ENCODE results near the gene TLL2.

The TLL2 gene

GRCh38 chr10:96337106-96337505 is 176.6 kb downstream of the TLL2 start:
- H3F3A ChIP-seq (ENCODE audit: low read depth): no peaks in the 10 kb centered on the region
- H3K79me2 ChIP-seq (ENCODE audit: insufficient read depth, low read length): no peaks in the 10 kb centered on the region
- H3K9ac ChIP-seq (ENCODE audit: low read depth, low read length, poor library complexity, severe bottlenecking): no peak overlapping the region
- H3K36me3 ChIP-seq (ENCODE audit: insufficient read depth, low read length): no peaks in the 10 kb centered on the region
- H3K4me1 ChIP-seq (ENCODE audit: insufficient read depth, low read length, poor library complexity, severe bottlenecking): peaks cover 7% of the 10 kb centered on the region
- no peaks in the 10 kb centered on the region for H3K9me3 ChIP-seq (ENCODE audit: insufficient read depth, low read depth, low read length)
- no peaks in the 10 kb centered on the region for H3K9me2 ChIP-seq (replicated peaks; ENCODE audit: low read depth, low read length)
- no peak overlapping the region for H3K4me2 ChIP-seq (ENCODE audit: low read depth, low read length, poor library complexity, severe bottlenecking)
- H3K4me3 ChIP-seq (ENCODE audit: low read length, poor library complexity, severe bottlenecking): no peak overlapping the region
- no peaks in the 10 kb centered on the region for H4K20me1 ChIP-seq (ENCODE audit: insufficient read depth, low read length, poor library complexity, severe bottlenecking)
- no peaks in the 10 kb centered on the region for H3K27me3 ChIP-seq (ENCODE audit: insufficient read depth, low read length, poor library complexity, severe bottlenecking)
- TF ChIP-seq CTCF (conservative IDR thresholded peaks at IDR 0.05; ENCODE audit: low read length) (no peak), EZH2phosphoT487 (IDR thresholded peaks at IDR 0.05; ENCODE audit: borderline replicate concordance) (no peak)
- no peak overlapping the region for H2AFZ ChIP-seq (ENCODE audit: low read length)

GRCh38 chr10:96334616-96335526 is 178.9 kb downstream of the TLL2 start:
- Histone ChIP-seq H3F3A (ENCODE audit: low read depth) (no peaks in the 10 kb centered on the region), H3K4me3 (ENCODE audit: low read length, poor library complexity, severe bottlenecking) (no peak overlapping the region), H3K36me3 (ENCODE audit: insufficient read depth, low read length) (no peaks in the 10 kb centered on the region), H2AFZ (ENCODE audit: low read length) (no peak overlapping the region), H3K9ac (ENCODE audit: low read depth, low read length, poor library complexity, severe bottlenecking) (no peak overlapping the region), H3K4me1 (ENCODE audit: insufficient read depth, low read length, poor library complexity, severe bottlenecking) (peaks cover 7% of the 10 kb centered on the region), H3K9me2 (replicated peaks; ENCODE audit: low read depth, low read length) (no peaks in the 10 kb centered on the region), H3K27me3 (ENCODE audit: insufficient read depth, low read length, poor library complexity, severe bottlenecking) (no peaks in the 10 kb centered on the region), H3K4me2 (ENCODE audit: low read depth, low read length, poor library complexity, severe bottlenecking) (no peak overlapping the region), H4K20me1 (ENCODE audit: insufficient read depth, low read length, poor library complexity, severe bottlenecking) (no peaks in the 10 kb centered on the region), H3K9me3 (ENCODE audit: insufficient read depth, low read depth, low read length) (no peaks in the 10 kb centered on the region), H3K79me2 (ENCODE audit: insufficient read depth, low read length) (no peaks in the 10 kb centered on the region)
- TF ChIP-seq CTCF (conservative IDR thresholded peaks at IDR 0.05; ENCODE audit: low read length) (peak; percentile 87), EZH2phosphoT487 (IDR thresholded peaks at IDR 0.05; ENCODE audit: borderline replicate concordance) (no peak)

GRCh38 chr10:96333101-96333500 is 180.6 kb downstream of the TLL2 start:
- no peaks in the 10 kb centered on the region for H3K27me3 ChIP-seq (ENCODE audit: insufficient read depth, low read length, poor library complexity, severe bottlenecking)
- no peaks in the 10 kb centered on the region for H3K79me2 ChIP-seq (ENCODE audit: insufficient read depth, low read length)
- no peak overlapping the region for H2AFZ ChIP-seq (ENCODE audit: low read length)
- H4K20me1 ChIP-seq (ENCODE audit: insufficient read depth, low read length, poor library complexity, severe bottlenecking): no peaks in the 10 kb centered on the region
- no peaks in the 10 kb centered on the region for H3F3A ChIP-seq (ENCODE audit: low read depth)
- H3K9me2 ChIP-seq (replicated peaks; ENCODE audit: low read depth, low read length): no peaks in the 10 kb centered on the region
- no peak overlapping the region for H3K9ac ChIP-seq (ENCODE audit: low read depth, low read length, poor library complexity, severe bottlenecking)
- no peaks in the 10 kb centered on the region for H3K9me3 ChIP-seq (ENCODE audit: insufficient read depth, low read depth, low read length)
- TF ChIP-seq EZH2phosphoT487 (IDR thresholded peaks at IDR 0.05; ENCODE audit: borderline replicate concordance): no peak
- TF ChIP-seq CTCF (conservative IDR thresholded peaks at IDR 0.05; ENCODE audit: low read length): no peak
- H3K36me3 ChIP-seq (ENCODE audit: insufficient read depth, low read length): no peaks in the 10 kb centered on the region
- H3K4me1 ChIP-seq (ENCODE audit: insufficient read depth, low read length, poor library complexity, severe bottlenecking): peaks cover 7% of the 10 kb centered on the region
- H3K4me2 ChIP-seq (ENCODE audit: low read depth, low read length, poor library complexity, severe bottlenecking): no peak overlapping the region
- no peak overlapping the region for H3K4me3 ChIP-seq (ENCODE audit: low read length, poor library complexity, severe bottlenecking)

All from Loucy (cell line).